Caco-2 (cell line): ENCODE data around the gene KISS1. TPM values are rescaled to one million over a fixed set of nuclear protein-coding genes. Genes with fewer than 3 reads are reported as not detected.

ENCODE experiments used
- BruUV-seq: library from RNA; stranded (reverse); fragments of 400-500 nt; replicated peaks from 2 replicates; lab custom pipeline; 2021; lab: Mats Ljungman, UMichigan
- CTCF ChIA-PET: fragments of 300-600 bp; sonication (Branson Sonifier 250); formaldehyde crosslinking; loops from one replicate; lab custom pipeline; 2022; ENCODE audit warnings: antibody characterized with exemption; lab: Charles Lee
- POLR2A ChIA-PET: fragments of 300-600 bp; sonication (Branson Sonifier 250); formaldehyde crosslinking; loops from one replicate; lab custom pipeline; 2022; ENCODE audit warnings: antibody characterized with exemption; lab: Charles Lee
- DNase-seq, 2 experiments: peaks; one replicate each; pipeline versions ENCODE4 v3.0.0 to v3.0.0-alpha.2; 2020 to 2022
- H3K27me3 ChIP-seq: replicated peaks from 2 replicates; pipeline ENCODE4 v1.6.0; 2011; ENCODE audit warnings: low read length; ENCODE audit not compliant: control insufficient read depth, insufficient read depth
- H3K36me3 ChIP-seq: 2 replicates; pipeline ENCODE4 v1.5.1; 2011; ENCODE audit warnings: low read length; ENCODE audit not compliant: control insufficient read depth, insufficient read depth
- H3K4me1 ChIP-seq: fragments of 250-450 bp; sonication (Bioruptor Pico); 2 replicates; pipeline ENCODE4 v1.5.1; 2020; ENCODE audit warnings: mild to moderate bottlenecking
- H3K4me3 ChIP-seq: 2 replicates; pipeline ENCODE4 v1.5.1; 2011; ENCODE audit warnings: low read depth, mild to moderate bottlenecking, control low read depth, low read length
- H3K9me3 ChIP-seq: fragments of 250-450 bp; sonication (Bioruptor Pico); 2 replicates; pipeline ENCODE4 v1.5.1; 2020; ENCODE audit warnings: mild to moderate bottlenecking, moderate library complexity
- H3K27ac Mint-ChIP-seq: one replicate; pipeline ENCODE4 v1.8.0; 2022; ENCODE audit warnings: mixed read lengths; ENCODE audit not compliant: unreplicated experiment
- H3K27me3 Mint-ChIP-seq: one replicate; pipeline ENCODE4 v1.8.0; 2022; ENCODE audit warnings: mixed read lengths; ENCODE audit not compliant: insufficient read depth, unreplicated experiment
- H3K36me3 Mint-ChIP-seq: one replicate; pipeline ENCODE4 v1.8.0; 2022; ENCODE audit warnings: mild to moderate bottlenecking, mixed read lengths; ENCODE audit not compliant: insufficient read depth, unreplicated experiment
- H3K4me1 Mint-ChIP-seq: one replicate; pipeline ENCODE4 v1.8.0; 2022; ENCODE audit warnings: low read depth, mixed read lengths; ENCODE audit not compliant: unreplicated experiment
- H3K4me3 Mint-ChIP-seq: one replicate; pipeline ENCODE4 v1.8.0; 2022; ENCODE audit warnings: mild to moderate bottlenecking, moderate library complexity, mixed read lengths; ENCODE audit not compliant: unreplicated experiment
- H3K9me3 Mint-ChIP-seq: one replicate; pipeline ENCODE4 v1.8.0; 2022; ENCODE audit warnings: mixed read lengths; ENCODE audit not compliant: unreplicated experiment
- CTCF ChIP-seq, 2 experiments: fragments of 200-600 bp in 1 of 2; IDR thresholded peaks; 1 replicate in 1 of 2; 2 replicates in 1 of 2; pipeline versions ENCODE4 v1.5.1 to v1.8.0; 2011 to 2022; ENCODE audit warnings: antibody characterized with exemption in 1 of 2, control low read depth in 1 of 2, inconsistent platforms in 1 of 2, low read depth in 1 of 2, low read length in 1 of 2, mild to moderate bottlenecking in 1 of 2, moderate library complexity in 1 of 2; ENCODE audit not compliant: insufficient read depth in 1 of 2, severe bottlenecking in 1 of 2, unreplicated experiment in 1 of 2
- intact Hi-C: fragments of 100-400 bp; cut with micrococcal nuclease; formaldehyde crosslinking; loops from one replicate; pipeline ENCODE4 v1.10.0; 2022; ENCODE audit not compliant: unreplicated experiment
- total RNA-seq: library from RNA; stranded (reverse); gene quantifications from 2 replicates; pipeline ENCODE4 v1.2.3, GENCODE V29; 2022

The KISS1 gene
- total RNA-seq, 1 experiment from 2014 or later, result 3.3 TPM

GRCh38 chr1:204227996-204228785, 31.9 kb upstream of the KISS1 start:
- TF ChIP-seq CTCF (IDR thresholded peaks at IDR 0.05; ENCODE audit: insufficient read depth in 1 of 2, low read depth in 1 of 2, low read length in 1 of 2, severe bottlenecking in 1 of 2, unreplicated experiment in 1 of 2), result no peak
- Mint-ChIP-seq H3K4me1 (no peaks in the 10 kb centered on the region), H3K36me3 (no peaks in the 10 kb centered on the region), H3K27me3 (no peaks in the 10 kb centered on the region), H3K9me3 (no peaks in the 10 kb centered on the region), H3K27ac (no peak overlapping the region), H3K4me3 (no peak overlapping the region)
- intact Hi-C loops, result no loop called here
- H3K27me3 ChIP-seq, result no peaks in the 10 kb centered on the region
- ChIA-PET POLR2A (no interaction called here), CTCF (interaction anchor here (1.2 kb wide), 1 partner anchor 14 kb away, joined by 3 read pairs; the partner anchor contains the start of gene GOLT1A)
- no peak for DNase-seq
- no peak overlapping the region for H3K4me3 ChIP-seq
- H3K36me3 ChIP-seq, result peaks cover 2% of the 10 kb centered on the region; the same call in 1 of the 2 replicates
- no TSS peak for BruUV-seq
- H3K9me3 ChIP-seq, result no peaks in the 10 kb centered on the region
- H3K4me1 ChIP-seq, result 0 out of 2 replicates have a peak, but pooled peaks cover 3% of the 10 kb centered on the region

- Histone ChIP-seq H3K36me3 (peaks cover 2% of the 10 kb centered on the region; the same call in 1 of the 2 replicates), H3K9me3 (no peaks in the 10 kb centered on the region), H3K27me3 (no peaks in the 10 kb centered on the region), H3K4me1 (0 out of 2 replicates have a peak, but pooled peaks cover 3% of the 10 kb centered on the region), H3K4me3 (no peak overlapping the region)
- ChIA-PET CTCF (no interaction called here), POLR2A (no interaction called here)
- BruUV-seq, result no TSS peak
- Mint-ChIP-seq H3K4me1 (no peaks in the 10 kb centered on the region), H3K36me3 (no peaks in the 10 kb centered on the region), H3K27ac (no peak overlapping the region), H3K27me3 (no peaks in the 10 kb centered on the region), H3K4me3 (no peak overlapping the region), H3K9me3 (no peaks in the 10 kb centered on the region)
- DNase-seq, result no peak
- no peak for TF ChIP-seq CTCF (IDR thresholded peaks at IDR 0.05; ENCODE audit: insufficient read depth in 1 of 2, low read depth in 1 of 2, low read length in 1 of 2, severe bottlenecking in 1 of 2, unreplicated experiment in 1 of 2)
- intact Hi-C loops, result no loop called here
These were observed 31.1 kb upstream of the KISS1 start for GRCh38 chr1:204227351-204227750.

- no peak for DNase-seq
- H3K27me3 ChIP-seq, result no peaks in the 10 kb centered on the region
- Mint-ChIP-seq H3K9me3 (no peaks in the 10 kb centered on the region), H3K27me3 (no peaks in the 10 kb centered on the region), H3K4me3 (no peak overlapping the region), H3K36me3 (no peaks in the 10 kb centered on the region), H3K4me1 (no peaks in the 10 kb centered on the region), H3K27ac (no peak overlapping the region)
- POLR2A ChIA-PET, result no interaction called here
- BruUV-seq, result no TSS peak
- H3K9me3 ChIP-seq, result no peaks in the 10 kb centered on the region
- H3K36me3 ChIP-seq, result peaks cover 2% of the 10 kb centered on the region; the same call in 1 of the 2 replicates
- 0 out of 2 replicates have a peak, but pooled peaks cover 3% of the 10 kb centered on the region for H3K4me1 ChIP-seq
- H3K4me3 ChIP-seq, result no peak overlapping the region
- CTCF ChIA-PET, result interaction anchor here (1.4 kb wide), 1 partner anchor 12 kb away, joined by 3 read pairs; the partner anchor contains the start of gene GOLT1A
- intact Hi-C loops, result no loop called here
- no peak for TF ChIP-seq CTCF (IDR thresholded peaks at IDR 0.05; ENCODE audit: insufficient read depth in 1 of 2, low read depth in 1 of 2, low read length in 1 of 2, severe bottlenecking in 1 of 2, unreplicated experiment in 1 of 2)
These were observed 29.8 kb upstream of the KISS1 start for GRCh38 chr1:204225841-204226735.
